NCI-H524 (cell line): Measurements from ENCODE around the gene DSG2.
"Not testable (repeated sequence)": the region's sequence is repeated elsewhere in the genome, so short reads cannot be mapped to it uniquely, and the experiment has no call there.

Source experiments
- DNase-seq, 2 experiments: peaks; one replicate each; lab custom pipeline; 2025; lab: John Stamatoyannopoulos, UW

Gene DSG2

DNA sequence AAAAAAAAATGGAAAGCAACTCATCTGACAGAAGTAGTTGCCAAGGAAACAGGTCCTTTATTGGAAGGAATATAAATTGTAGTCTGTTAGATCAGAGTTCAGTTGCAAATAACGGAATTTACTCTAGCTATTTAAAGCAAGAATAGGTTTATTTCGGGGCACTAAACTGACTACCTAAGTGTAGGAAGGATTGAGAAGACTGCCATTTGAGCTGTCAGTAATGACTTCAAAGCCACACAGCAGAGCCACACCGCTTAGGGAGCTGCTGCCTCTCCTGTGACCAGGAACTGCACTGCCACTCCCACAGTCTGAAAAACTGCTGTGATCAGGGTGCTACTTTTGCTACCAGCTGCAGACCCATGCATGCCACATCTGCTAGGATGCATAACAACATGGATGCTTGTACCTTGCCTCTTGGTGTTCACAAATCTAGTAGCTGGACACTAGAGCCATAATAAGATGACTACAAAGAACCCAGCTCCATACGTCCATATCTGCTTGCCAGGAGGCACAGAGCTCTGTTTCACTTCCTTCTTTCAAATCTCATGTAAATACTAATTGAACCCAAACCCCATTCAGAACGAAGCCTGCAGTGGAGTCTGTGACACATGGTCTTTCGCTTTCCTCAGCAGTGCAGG, 2.2 kb downstream of the DSG2 start:
- no peak for DNase-seq

GRCh38 chr18:31503011-31503410, 5.0 kb downstream of the DSG2 start:
- DNase-seq = no peak

DNA sequence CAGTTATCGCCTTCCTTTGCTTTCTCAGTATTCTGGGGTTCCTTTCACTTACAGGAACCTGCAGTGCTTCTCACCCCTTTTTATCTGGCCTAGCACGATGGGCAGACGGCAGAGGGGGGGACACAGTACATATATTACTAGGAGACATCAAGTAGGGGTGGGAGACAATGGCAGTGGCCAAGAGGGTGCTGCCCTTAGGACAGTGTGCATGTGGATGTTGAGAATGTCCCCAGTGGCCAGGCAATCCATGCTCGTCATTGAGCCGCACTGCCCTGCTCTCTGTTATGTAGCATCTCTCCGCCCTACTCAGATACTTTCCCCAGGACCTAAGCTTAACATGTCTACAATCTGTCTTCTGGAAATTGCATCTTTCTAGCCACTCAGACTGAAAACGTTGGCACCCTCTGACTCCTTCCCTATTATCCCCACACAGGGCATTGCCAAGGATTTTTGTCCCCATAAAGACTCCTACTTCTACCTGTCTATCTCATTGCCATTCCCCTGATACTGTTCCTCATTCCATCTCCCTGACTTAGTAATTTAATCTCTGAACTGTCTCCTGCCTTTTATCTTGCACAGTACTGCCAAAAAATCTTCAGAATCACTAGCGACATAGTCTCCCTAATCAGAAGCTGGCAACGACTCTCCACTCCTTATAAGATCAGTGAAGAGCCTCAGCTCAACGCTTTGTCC, 6.6 kb downstream of the DSG2 start:
- no peak for DNase-seq

GRCh38 chr18:31505156-31505555, 7.2 kb downstream of the DSG2 start:
- DNase-seq = no peak

DNA sequence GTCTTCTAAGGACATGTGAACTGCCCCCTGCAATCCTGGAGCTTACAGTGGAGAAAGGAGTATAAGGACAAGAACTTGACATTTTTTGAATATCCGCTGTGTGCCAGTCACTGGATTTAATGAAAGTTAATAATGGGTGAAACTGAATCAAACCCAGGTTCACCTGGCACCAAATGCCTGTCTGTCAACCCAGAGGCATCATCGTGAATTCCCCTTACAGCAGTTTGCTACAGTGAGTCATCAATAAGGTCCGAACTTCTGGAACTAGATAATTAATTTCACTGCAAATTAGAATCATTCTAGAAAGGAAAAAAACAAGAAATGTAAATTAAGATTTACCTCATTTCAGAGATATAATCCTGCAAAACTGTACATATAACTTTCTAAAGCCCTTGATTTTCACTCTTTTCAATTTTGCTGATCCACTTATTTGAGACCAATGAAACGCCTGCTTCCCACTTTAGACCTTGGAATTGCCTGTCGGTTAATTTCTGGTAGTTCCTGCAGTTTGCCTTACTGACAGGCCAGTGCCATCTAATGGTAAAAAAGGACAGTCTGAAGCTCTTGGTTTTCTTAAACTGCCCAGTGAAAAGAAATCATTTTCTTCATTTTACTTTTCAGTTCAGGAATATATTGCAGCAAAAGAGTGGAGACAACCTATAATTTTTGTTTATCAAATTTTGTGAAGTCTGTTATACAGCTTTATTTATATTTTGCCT, 8.2 kb downstream of the DSG2 start:
- no peak for DNase-seq

DNA sequence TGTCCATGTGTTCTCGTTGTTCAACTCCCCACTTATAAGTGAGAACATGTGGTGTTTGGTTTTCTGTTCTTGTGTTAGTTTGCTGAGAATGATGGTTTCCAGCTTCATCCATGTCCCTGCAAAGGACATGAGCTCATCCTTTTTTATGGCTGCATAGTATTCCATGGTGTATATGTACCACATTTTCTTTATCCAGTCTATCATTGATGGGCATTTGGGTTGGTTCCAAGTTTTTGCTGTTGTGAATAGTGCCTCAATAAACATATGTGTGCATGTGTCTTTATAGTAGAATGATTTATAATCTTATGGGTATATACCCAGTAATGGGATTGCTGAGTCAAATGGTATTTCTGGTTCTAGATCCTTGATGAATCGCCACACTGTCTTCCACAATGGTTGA, 9.1 kb downstream of the DSG2 start:
- DNase-seq = not testable (repeated sequence)

DNA sequence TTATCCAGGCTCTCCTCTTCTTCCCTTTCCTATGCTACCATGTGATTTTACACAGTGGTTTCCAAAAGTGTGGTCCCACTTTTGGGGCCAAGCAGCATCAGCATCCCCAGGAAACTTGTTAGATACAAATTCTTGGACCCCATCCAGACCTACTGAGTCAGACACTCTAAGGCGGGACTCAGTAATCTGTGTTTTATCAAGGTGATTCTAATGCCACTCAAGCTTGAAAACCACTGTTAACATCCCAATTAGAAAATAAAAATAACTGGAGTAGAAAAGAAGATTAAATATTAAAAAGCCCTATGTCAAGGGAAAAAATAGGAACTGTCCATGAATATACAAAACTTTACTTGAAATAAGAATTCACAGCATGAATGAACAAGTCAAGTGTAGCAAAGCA, 10.8 kb downstream of the DSG2 start:
- DNase-seq = no peak

DNA sequence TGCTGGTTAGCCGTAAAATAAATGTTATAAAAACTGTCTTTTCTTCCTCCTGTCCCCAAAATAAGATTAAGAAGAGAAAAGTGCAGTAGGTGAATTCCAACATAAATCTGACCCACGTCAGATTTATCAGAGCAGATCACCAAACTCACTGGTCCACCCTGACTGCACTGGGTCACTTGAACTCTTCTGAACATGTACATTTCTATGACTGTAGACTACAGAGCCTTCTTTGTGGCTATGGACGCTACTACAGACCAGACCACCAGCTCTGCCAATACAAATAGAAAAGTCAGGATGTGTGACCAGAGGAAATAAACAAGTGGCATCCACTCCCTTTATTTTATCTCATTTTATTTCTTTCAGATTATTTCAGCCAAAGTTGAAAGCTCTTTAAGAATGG, 11.6 kb downstream of the DSG2 start:
- no peak for DNase-seq

- no peak for DNase-seq
These were observed 12.3 kb downstream of the DSG2 start for GRCh38 chr18:31510319-31510718.

DNA sequence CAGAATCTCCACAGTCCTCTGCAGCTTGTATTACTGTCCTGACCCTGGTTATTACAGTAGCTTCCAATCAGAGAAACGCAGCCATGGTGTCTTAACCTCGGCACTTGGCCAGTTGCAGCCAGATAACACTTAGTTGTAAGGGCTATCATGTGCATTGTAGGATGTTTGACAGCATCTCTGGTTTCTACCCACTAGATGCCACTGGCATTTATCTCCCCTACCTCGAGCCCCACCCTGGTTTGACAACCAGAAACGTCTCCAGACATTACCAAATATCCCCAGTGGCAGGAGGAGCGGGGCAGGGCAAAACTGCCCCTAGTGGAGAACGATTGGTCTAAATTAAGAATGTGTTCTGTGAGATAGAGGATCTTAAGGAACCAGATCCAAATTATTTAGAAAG, 13.1 kb downstream of the DSG2 start:
- no peak for DNase-seq

DNA sequence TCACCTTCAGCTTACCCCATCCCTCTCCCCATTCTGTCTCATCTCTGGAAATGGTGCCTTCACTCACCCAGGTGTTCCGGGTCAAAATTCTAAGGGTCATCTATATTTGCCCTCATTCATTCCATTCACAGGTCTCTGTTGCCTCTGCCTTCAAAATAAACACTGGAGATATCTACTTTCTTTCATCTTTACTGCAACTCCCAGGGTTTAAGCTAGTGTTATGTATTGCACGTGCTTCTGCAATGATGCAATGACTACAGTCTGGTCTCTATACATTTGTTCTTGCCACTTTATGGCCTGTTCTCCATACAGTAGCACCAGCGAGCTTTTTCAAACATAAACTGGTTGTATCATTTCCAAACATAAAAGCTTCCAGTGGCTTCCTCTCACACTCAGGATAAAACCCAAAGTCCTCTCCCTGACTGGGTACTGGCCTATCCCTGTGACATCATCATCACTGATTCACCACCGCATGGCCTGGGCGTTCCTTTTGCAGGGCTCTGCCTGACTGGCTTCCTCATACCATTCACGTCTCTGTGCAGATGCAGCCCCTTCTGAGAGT, 14.3 kb downstream of the DSG2 start:
- DNase-seq = no peak

DNA sequence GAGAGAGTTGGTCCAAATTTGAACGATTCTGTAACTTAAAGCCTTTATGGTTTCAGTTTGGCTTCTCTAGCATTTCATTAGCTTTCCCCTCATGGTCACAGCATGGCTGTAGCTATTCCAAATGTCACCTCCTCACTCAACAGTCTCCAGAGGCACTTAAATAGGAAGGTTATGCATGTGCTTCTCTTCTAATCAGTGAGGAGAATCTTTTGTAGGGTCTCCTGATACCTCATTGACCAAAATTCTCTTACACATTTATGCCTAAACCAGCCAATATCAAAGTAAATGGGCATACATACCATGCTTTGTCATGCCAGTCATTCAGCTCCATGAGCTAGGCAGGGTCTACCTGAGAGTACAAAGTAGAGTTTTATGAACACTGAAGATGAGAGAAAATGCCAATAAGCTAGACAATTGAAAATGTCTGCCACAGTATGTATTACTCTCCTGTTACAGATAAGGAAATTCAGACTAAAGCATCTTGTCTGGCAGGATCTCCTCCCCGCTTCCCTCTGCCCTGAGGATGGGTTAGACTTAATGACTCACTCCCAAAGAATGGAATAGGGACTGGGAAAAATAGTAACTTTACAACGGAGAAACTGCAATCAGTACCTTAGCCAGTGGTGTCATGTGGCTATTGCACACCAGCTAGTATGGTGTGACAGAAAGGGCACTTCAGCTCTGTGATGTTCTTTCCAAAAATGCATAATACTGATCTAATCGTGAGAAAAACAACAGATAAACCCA, 15.4 kb downstream of the DSG2 start:
- no peak for DNase-seq

DNA sequence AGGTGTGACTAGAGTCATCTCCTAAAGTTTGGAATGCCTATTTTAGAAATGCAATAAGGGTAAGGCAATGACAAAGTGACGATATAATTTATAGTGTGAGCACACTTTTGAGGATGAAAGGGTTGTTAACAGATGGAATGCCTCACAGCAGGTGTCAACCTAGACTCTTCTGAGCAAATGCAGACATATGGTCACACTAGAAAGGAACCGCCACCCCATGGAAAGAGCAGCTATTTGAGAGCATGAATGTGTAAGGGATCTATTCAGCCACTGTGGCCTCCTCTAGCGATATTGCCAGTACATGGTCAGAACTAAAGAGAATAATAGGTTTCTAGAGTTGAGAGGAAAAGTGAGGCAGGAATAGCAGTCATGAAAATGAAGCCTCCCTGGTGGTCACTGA, 18.5 kb downstream of the DSG2 start:
- peak; percentile 66 to 92 for DNase-seq

DNA sequence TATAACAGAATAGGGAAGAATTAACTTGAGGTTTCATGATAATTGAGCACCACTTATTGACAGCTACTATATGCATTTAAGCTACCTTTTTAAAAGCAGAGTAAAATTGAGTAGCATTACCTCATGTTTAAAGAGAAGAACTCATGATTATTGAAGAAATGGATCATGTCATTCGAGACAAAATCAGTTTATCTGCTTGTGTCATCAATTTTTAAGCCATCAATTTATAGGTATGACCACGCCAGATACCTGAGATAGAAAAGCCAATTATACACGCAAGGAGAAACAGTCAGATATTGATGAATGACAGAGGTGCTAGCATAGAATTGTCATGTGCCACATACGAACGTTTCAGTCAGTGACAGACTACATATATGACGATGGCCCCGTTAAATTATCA, 28.4 kb downstream of the DSG2 start:
- DNase-seq = no peak

- no peak for DNase-seq
These were observed 35.3 kb downstream of the DSG2 start for GRCh38 chr18:31533236-31533635.

DNA sequence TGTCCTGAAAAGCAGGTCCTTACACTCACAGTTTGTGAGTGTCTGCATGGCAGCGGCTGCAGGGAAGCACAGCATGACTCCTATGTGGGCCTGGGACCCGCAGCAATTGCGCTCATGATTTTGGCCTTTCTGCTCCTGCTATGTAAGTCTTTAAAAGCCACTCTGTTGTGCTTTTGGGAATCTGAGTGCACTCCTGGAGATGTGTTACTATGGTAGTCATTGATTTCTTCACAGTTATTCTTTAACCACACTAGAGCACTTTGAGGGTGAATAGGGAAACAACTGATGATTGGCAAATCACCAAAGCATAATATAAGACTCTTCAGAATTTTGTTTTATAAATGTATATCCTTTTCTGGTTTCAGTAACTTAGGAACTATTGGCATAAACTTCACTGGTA, 40.9 kb downstream of the DSG2 start:
- DNase-seq = no peak

GRCh38 chr18:31546476-31546875, 48.5 kb downstream of the DSG2 start:
- DNase-seq = no peak

- DNase-seq = no peak
These were observed 50.9 kb downstream of the DSG2 start for GRCh38 chr18:31548853-31549252.

- DNase-seq = no peak
These were observed 51.4 kb downstream of the DSG2 start for GRCh38 chr18:31549416-31549815.

- no peak for DNase-seq
These were observed 53.9 kb downstream of the DSG2 start for GRCh38 chr18:31551883-31552282.

DNA sequence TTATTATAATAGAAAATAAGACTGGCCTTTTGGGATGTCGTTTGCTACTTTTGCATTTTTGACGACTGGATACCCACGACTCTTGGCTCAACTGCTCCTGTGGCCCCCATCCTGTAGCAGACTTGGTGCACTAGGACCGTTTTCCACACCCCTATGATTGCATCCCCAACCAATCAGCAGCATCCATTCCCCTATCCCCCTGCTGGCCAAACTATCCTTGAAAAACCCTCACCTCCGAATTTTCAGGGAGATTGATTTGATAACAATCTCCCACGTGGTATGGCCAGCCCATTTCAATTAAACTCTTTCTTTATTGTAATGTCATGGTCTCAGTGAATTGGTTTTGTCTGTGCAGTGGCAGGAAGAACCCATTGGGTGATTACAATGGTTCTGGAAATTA, 55.8 kb downstream of the DSG2 start:
- peak; percentile 0 to 12 for DNase-seq

- no peak for DNase-seq
These were observed 56.8 kb downstream of the DSG2 start for GRCh38 chr18:31554776-31555175.
